HL-60 (cell line): ENCODE measurements around the gene FUT3.

ENCODE experiments used
- DNase-seq, 2 experiments: peaks; one replicate each; pipeline ENCODE4 v3.0.0-alpha.2; 2010 to 2020; ENCODE audit warnings: low read depth in 1 of 2, low spot score in 1 of 2
- H3K27ac ChIP-seq: fragments of 250-450 bp; sonication (Bioruptor Pico); replicated peaks from 2 replicates; pipeline ENCODE4 v1.5.1; 2020; ENCODE audit warnings: mild to moderate bottlenecking, moderate library complexity
- H3K27me3 ChIP-seq: fragments of 250-450 bp; sonication (Bioruptor Pico); 2 replicates; pipeline ENCODE4 v1.5.1; 2021; ENCODE audit warnings: mild to moderate bottlenecking, moderate library complexity; ENCODE audit not compliant: insufficient read depth, poor library complexity, severe bottlenecking
- H3K4me3 ChIP-seq: replicated peaks from 2 replicates; pipeline ENCODE4 v1.5.1; 2011; ENCODE audit warnings: mild to moderate bottlenecking, control low read depth, low read length; ENCODE audit not compliant: insufficient read depth
- GABPA ChIP-seq: IDR thresholded peaks from 2 replicates; pipeline ENCODE4 v1.6.1; 2012; ENCODE audit warnings: low read depth
- POLR2AphosphoS5 ChIP-seq: IDR thresholded peaks from 2 replicates; pipeline ENCODE4 v1.6.1; 2012; ENCODE audit warnings: low read depth
- SPI1 ChIP-seq: IDR thresholded peaks from 2 replicates; pipeline ENCODE4 v1.6.1; 2012; ENCODE audit warnings: low read depth, mild to moderate bottlenecking, borderline replicate concordance
- TF ChIP-seq, protein P1 (sequence below): IDR thresholded peaks from one replicate; pipeline ENCODE4 v1.5.1; 2011; ENCODE audit warnings: low read length, control low read depth, inconsistent platforms; ENCODE audit not compliant: insufficient read depth
- TF ChIP-seq, protein P2 (sequence below): IDR thresholded peaks from 2 replicates; pipeline ENCODE4 v1.6.1; 2012; ENCODE audit warnings: low read depth; ENCODE audit not compliant: insufficient replicate concordance

FUT3 gene

DNA sequence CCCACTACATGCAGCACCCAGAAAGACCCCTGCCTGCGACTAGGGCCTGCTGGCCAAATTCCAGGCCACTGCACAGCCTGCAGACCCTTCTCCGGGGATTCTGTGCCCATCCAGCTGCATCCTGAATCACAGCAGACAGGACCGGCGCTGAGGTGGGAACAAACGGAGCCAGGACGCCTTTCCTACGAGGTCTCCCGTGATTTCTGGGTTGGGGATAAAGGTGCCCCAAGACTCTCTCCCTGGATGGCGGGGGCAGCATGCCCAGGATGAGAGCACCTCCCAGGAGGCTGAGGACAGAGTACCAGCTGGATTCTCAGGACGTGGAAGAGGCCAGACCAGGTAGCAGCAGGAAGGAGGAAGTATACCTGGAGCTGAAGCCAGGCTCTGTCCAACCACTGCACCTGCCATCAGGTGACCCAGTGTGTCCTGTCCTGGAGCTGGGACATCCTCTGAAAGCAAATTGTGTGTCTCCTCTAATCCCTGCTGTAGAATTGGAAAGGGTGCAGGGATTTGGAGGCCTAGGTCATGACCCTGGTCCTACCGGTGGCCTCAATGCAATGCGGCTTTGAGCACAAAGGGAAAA, 22.5 kb upstream of the FUT3 start:
- no peak for DNase-seq
- H3K27me3 ChIP-seq: no peaks in the 10 kb centered on the region
- no peak overlapping the region for H3K4me3 ChIP-seq
- TF ChIP-seq, protein P1, sequence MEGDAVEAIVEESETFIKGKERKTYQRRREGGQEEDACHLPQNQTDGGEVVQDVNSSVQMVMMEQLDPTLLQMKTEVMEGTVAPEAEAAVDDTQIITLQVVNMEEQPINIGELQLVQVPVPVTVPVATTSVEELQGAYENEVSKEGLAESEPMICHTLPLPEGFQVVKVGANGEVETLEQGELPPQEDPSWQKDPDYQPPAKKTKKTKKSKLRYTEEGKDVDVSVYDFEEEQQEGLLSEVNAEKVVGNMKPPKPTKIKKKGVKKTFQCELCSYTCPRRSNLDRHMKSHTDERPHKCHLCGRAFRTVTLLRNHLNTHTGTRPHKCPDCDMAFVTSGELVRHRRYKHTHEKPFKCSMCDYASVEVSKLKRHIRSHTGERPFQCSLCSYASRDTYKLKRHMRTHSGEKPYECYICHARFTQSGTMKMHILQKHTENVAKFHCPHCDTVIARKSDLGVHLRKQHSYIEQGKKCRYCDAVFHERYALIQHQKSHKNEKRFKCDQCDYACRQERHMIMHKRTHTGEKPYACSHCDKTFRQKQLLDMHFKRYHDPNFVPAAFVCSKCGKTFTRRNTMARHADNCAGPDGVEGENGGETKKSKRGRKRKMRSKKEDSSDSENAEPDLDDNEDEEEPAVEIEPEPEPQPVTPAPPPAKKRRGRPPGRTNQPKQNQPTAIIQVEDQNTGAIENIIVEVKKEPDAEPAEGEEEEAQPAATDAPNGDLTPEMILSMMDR: no peak
- TF ChIP-seq POLR2AphosphoS5: no peak
- no peak for TF ChIP-seq GABPA
- no peak for TF ChIP-seq SPI1
- TF ChIP-seq, protein P2, sequence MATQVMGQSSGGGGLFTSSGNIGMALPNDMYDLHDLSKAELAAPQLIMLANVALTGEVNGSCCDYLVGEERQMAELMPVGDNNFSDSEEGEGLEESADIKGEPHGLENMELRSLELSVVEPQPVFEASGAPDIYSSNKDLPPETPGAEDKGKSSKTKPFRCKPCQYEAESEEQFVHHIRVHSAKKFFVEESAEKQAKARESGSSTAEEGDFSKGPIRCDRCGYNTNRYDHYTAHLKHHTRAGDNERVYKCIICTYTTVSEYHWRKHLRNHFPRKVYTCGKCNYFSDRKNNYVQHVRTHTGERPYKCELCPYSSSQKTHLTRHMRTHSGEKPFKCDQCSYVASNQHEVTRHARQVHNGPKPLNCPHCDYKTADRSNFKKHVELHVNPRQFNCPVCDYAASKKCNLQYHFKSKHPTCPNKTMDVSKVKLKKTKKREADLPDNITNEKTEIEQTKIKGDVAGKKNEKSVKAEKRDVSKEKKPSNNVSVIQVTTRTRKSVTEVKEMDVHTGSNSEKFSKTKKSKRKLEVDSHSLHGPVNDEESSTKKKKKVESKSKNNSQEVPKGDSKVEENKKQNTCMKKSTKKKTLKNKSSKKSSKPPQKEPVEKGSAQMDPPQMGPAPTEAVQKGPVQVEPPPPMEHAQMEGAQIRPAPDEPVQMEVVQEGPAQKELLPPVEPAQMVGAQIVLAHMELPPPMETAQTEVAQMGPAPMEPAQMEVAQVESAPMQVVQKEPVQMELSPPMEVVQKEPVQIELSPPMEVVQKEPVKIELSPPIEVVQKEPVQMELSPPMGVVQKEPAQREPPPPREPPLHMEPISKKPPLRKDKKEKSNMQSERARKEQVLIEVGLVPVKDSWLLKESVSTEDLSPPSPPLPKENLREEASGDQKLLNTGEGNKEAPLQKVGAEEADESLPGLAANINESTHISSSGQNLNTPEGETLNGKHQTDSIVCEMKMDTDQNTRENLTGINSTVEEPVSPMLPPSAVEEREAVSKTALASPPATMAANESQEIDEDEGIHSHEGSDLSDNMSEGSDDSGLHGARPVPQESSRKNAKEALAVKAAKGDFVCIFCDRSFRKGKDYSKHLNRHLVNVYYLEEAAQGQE: no peak
- no peak overlapping the region for H3K27ac ChIP-seq

DNA sequence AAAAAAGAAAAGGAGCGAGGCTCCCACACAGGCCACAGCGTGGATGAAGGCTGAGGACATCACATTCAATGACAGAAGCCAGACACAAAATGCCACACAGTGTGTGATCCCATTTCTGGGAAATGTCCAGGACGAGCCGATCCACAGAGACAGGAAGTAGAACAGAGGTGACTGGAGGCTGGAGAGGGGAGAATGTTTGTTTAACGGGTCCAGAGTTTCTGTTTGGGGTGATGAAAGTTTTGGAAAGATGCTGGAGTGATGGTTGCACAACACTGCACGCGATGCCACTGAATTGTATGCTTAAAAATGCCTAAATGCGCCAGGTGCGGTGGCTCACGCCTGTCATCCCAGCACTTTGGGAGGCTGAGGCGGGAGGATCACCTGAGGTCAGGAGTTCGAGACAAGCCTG, 19.7 kb upstream of the FUT3 start:
- H3K27me3 ChIP-seq: no peaks in the 10 kb centered on the region
- H3K4me3 ChIP-seq: no peak overlapping the region
- no peak for DNase-seq
- TF ChIP-seq SPI1: no peak
- TF ChIP-seq GABPA: no peak
- no peak for TF ChIP-seq POLR2AphosphoS5
- TF ChIP-seq, protein P1: no peak
- TF ChIP-seq, protein P2: no peak
- H3K27ac ChIP-seq: no peak overlapping the region

DNA sequence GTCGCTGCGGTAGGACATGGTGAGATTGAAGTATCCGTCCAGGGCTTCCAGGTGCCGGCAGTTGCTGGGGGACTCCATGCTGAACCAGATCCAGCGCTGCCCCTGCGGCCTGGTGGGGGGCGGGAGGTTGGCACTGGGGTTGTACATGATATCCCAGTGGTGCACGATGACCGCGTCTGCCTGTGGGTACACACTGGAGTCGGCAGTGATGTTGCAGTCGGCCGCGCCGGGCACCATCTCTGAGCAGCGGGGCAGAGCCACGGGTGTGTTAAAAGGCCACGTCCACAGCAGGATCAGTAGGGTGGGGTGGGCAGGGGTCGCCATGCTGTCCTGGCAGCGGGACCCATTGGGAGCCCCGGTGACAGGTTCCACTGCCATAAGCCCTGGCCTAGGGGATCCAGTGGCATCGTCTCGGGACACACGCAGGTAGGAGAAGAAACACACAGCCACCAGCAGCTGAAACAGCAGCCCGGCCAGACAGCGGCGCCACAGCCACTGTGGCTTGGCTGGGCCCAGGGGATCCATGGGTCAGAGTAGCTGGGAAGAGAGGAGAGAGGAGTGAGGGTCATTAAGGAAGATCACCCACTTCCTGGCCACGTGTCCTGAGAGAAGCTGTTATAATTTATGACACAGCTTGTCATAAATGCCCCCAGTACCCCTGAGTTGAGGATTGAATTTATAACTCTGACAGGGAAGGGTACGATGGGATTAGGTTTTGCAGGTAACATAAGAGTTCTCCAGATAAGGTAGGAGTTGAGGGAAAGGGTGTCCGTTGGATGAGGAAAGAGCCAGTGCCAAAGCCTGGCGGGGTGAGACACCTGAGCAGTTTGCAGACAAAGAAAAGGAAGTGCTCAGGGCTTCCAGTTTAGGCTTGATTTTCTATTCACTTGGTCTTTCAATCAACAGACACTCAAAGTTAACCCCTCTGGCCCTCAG, 16.2 kb upstream of the FUT3 start:
- TF ChIP-seq SPI1: peak; percentile 24; the same call in 1 of the 2 replicates
- TF ChIP-seq GABPA: no peak
- TF ChIP-seq, protein P2: no peak
- Histone ChIP-seq H3K27ac (no peak overlapping the region), H3K4me3 (no peak overlapping the region), H3K27me3 (no peaks in the 10 kb centered on the region)
- DNase-seq: no peak
